OCI-LY1 (cell line): Measurements from ENCODE around the gene PFDN6.

Experiments used
- CTCF ChIP-seq: fragments of 200-600 bp; sonication (generic), shearing (Covaris generic); IDR thresholded peaks from 2 replicates; pipeline ENCODE4 v1.5.1; 2017; ENCODE audit warnings: mild to moderate bottlenecking, antibody characterized with exemption, low read length, moderate library complexity, mixed read lengths
- EZH2 ChIP-seq: fragments of 200-600 bp; sonication (generic), shearing (Covaris generic); IDR thresholded peaks from 2 replicates; pipeline ENCODE4 v1.8.0; 2017; ENCODE audit warnings: borderline replicate concordance, mixed run types, mild to moderate bottlenecking, antibody characterized with exemption, low read length, moderate library complexity, mixed read lengths

DNA sequence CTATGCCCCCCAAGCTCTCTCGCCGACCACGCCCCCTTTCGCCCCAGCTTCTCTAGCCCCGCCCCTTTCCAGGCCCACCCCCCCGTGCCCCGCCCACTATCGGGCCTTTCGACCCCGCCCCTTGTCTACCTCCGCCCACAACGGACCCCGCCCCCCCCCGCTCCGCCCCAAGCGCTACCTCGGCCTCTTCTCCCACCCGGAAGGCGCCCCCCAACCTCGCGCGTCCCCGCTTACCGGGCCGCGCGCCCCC is 27.9 kb downstream of the PFDN6 start:
- no peak for TF ChIP-seq CTCF
- no peak for TF ChIP-seq EZH2
